HG03159 (cell line): Measurements from ENCODE around the gene MBOAT1.

Source experiments
- ATAC-seq: cut with Tn5 transposase; IDR thresholded peaks from one replicate; pipeline ENCODE4 v1.9.1; 2021; ENCODE audit warnings: mild to moderate bottlenecking, moderate library complexity; ENCODE audit not compliant: unreplicated experiment

MBOAT1 gene

DNA sequence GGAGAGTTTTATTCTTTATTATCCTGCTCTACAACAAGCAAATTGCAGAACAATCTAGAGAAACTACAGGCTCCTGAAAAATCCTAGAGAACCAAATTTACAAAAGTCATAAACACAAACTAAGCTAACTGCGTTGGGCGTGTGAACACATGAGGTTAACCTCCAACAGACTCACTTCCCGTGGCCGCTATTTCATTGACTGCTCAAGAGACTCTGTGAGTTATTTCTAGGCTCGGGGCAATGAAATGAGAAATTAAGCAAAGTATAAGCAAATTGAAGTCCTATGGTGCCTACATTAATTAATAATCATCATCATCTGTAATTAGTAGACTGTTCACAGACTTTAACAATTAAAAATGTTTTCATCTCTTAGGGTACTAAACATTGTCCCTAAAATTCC lies 100.0 kb downstream of the MBOAT1 start:
- no peak for ATAC-seq

DNA sequence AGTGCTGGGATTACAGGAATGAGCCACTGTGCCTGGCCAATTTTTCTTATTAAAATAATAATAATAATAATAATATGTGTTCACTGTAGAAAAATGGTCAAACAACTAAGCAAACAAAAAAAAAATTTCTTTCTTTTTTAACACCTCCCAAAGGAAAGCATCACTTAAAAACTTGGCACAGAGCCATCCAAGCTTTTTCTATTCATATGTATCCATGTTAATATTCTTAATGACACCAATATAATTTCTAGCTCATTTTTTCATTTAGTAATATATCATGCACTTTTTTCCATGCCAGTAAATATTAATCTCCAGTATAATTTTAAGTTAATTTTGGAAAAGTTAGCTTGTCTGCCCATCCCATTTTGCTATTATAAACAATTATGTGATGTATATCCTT lies 101.8 kb downstream of the MBOAT1 start:
- no peak for ATAC-seq

DNA sequence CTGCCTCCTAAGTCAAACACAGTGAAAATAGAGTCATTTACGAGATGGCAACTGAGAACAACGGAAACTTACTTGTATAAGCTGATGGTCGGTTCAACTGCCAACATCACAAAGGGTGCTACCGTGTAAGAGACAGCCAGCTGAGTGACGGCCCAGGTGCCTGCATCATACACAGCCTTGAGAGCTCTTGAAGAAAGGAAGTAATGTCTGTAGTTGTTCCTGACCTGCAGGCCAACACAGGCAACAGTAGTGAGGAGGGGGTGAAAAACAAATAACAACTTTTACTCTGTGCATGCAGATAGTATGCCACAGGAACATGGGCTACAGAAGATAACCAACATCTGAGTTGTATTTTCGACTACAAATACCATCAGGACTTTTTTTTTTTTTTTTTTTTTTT lies 102.7 kb downstream of the MBOAT1 start:
- no peak for ATAC-seq

DNA sequence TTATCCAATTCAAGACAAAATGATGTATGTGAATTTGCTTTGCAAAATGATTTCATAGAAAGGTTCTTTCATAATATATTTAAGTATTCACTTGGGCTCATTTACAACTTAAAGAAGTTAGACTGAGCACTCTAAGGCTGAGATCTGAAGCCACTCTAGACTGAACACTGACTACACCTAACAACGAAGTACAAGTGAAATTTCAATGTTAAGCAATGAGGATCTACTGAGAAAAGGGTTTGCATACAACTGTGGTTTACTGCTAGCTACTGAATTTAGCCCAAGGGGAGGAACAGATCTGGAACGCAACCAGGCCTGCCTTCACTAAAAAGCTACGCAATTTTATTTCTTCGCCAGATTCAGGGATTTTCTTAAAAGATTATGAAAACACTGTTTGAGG lies 106.4 kb downstream of the MBOAT1 start:
- no peak for ATAC-seq

DNA sequence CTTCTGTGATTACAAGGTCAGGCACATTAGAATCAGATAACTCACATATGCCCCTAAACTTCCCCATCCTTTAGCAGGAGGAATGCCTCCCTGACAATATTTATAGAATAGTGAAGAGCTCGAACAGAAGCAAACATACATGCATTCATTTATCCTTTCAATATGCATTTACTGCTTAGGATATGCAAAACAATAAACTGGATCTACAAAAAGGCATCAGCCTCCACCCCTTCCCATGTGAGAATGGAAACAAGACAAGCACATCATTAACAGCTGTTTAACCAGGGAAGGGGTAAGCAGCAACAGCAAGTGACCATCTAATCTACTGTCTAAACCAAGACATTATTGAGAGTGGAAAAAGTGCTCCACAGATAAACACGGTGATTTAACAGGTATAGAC lies 107.6 kb downstream of the MBOAT1 start:
- no peak for ATAC-seq

DNA sequence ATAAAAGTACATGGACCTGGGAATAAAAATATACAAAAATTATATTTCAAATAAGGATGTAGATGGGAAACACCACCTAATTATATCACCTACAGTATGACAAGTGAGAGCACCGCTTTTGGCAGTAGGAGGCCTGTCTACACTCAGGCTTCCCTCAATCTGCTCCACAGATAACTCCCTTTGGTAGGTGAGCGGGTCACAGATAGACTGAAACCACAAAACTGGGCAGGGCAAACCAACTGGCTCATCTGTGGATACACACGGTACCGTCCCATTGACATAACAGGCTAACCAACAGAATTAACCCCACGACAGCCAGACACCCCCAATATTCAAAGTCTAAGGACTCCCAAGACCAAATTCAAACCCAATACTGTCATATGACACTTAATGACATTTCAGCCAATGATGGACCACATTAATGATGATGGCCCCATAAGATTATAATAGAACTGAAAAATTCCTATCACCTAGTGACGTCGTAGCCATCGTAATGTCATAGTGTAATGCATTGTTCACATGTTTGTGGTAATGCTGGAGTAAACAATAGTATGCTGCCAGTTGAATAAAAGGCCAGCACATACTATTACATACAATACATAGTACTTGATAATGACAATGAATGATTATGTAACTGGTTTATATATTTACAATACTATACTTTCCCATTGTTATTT lies 109.7 kb downstream of the MBOAT1 start:
- no peak for ATAC-seq

DNA sequence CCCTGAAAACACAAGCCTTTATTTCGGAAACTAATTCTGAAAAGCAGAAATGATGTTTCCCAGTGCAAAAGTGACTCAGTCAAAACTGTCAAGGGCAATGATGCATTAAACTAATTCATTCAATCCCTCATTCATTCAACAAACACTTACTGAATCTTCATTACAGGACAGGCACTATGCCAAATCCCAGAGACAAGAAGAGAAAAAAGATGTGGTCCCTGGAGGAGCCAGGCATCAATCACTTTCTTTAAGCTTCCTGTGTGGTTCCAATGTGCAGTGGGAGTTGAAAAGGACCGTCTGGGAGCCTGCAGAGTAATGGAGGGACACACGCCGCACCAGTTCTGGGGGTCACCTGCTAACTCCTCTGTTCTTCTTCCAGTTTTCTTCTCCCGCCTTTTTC lies 113.1 kb downstream of the MBOAT1 start:
- ATAC-seq: no peak

DNA sequence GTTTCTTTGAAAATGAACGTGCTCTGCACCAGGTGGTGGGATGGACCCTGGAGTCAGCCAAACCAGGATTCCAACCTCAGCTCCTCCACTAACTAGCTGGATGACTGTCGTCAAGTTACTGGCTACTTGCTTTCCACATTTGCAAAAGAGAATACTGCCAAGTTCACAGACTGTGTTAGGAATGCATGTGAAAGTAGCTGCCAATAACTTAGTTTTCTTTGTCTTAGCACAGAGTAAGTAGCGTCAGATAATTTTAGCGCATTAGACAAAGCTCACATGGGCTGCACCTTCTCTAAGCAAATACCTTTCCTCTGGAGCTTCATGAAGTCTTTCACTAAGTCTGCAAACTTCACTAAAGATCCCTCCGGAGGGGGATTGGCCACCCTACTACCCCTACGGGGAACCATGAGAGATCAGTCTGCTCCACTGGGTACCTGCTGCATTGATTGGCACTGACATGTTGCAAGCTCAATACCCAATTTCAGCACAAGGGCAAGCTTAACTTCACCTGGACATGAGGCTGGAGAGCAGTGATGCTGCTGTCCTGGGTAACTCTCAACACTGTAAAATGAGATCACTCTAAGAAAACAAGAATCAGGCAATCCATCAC lies 113.9 kb downstream of the MBOAT1 start:
- no peak for ATAC-seq

DNA sequence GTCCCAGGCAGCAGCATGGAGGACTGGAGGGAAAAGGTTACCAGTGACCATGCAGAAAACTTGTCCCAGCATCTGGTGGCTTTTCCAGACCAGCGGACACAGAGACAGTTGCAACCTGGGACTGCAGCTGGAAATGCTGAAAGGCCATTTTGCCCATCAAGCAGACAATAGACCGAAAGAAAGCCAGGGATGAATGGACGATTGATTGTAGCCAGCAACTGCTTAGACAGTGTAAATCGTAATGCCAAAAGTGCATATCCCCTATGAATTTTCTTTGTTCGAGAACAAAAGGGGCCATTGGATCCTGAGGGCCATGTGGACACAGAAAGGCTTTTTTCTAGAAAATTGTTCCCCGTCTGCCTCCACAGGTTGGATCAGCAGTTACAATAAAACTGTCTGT lies 115.7 kb downstream of the MBOAT1 start:
- no peak for ATAC-seq

DNA sequence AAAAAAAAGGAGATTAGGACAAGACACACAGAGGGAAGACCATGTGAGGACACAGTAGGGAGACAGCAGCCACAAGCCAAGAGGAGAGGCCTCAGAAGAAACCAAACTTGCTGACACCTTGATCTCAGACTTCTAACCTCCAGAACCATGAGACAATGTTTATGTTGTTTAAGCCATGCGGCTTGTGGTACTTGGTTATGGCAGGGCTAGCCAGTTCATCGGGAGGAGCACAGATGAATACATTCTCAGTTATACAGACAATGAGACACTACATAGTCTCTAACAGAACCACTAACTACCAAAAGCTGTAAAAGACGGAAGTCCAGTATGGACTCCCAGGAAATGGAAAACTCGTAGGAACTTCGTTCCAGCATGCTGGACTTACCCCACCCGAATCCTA lies 116.8 kb downstream of the MBOAT1 start:
- ATAC-seq: no peak

DNA sequence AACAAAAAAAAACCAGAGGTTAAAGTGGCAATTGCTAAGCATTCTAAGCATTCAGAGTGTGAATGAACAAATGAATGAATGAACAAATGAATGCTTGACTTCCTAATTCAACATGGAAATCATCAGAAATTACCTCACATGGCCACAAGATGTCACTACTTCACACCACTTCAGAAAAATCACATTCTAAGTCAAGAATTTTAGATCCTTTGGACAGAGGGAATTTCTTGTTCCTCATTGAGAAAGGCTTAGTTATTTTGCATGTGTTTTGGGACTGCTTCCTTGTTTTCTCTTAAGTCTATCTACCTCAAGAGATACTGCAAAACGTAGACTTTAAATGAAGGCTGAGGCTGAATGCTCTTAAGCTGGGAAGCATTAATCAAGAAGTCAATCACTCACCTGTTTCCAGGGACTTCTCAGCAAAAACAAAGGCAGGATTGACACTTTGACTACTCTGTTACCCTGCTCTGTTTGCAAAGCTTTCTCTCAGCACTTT lies 120.2 kb downstream of the MBOAT1 start:
- peak; percentile 79 for ATAC-seq

DNA sequence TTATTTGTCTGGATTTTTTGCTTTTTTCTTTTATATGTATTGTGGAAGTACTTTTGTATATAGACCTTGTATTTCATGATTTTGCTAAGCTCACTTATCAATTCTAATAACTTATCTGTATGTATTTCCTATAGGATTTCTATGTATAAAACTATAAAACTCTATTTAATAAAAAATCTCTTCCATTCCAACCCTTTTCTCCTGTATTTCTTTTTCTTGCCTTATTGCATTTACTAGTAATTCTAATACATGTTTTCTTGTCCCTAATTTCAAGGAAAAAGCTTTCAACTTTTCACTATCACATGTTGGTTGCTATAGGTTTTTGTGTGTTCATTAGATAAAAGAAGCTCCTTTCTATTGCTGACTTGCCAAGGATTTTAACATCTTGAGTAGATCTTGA lies 125.3 kb downstream of the MBOAT1 start:
- ATAC-seq: no peak

DNA sequence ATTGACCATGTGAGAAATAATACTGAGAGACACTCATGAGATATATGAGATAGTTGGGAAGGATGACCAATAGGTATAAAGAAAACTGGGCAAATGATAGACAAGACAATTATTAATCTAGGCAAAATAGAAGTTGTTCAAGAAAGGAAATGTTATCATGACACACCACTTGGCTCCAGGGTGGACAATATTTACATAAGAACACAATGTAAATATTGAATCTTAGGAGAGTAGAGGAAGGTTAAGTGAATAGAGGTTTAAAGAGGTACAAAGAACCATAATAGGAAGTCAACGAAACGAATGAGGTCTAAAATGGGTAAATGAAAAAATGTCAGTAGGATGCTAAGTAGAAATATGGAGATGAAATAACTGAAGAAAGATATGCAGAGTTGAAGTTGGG lies 126.5 kb downstream of the MBOAT1 start:
- no peak for ATAC-seq

DNA sequence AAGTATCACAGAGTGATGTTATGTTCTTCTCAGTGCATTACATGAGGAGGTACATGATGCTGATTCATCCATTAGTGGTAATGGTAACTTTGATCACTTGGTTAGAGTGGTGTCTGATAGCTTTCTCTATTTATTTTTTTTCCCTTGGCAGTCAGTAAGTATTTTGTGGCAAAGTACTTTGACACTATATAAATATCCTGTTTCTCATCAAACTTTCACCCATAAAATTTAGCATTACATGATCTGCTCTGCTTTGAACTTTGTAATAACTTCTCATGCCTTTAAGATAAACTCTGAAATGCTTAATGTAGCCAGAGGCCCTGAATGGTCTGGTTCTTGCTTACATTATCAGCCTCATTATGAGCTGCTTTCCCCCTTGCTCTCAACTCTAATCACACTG lies 127.9 kb downstream of the MBOAT1 start:
- ATAC-seq: no peak

DNA sequence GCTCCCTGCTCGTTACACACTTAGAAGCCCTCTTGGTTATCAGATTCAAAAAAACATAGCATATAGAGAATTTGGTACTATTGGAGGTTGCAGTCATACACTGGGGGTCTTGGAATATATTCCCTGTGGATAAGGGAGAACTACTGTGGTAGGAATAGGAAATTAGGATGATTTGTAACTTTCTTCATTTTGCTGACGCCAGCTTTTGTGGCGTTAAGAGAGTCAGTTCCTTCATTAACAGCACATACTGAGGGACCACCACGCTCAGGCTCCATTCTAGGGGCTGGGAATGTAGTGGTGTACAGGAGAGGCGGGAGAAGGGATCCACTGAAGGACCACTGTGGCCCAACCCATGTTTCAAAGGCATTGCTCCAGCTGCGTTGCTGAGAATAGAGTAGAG lies 140.3 kb downstream of the MBOAT1 start:
- ATAC-seq: no peak

DNA sequence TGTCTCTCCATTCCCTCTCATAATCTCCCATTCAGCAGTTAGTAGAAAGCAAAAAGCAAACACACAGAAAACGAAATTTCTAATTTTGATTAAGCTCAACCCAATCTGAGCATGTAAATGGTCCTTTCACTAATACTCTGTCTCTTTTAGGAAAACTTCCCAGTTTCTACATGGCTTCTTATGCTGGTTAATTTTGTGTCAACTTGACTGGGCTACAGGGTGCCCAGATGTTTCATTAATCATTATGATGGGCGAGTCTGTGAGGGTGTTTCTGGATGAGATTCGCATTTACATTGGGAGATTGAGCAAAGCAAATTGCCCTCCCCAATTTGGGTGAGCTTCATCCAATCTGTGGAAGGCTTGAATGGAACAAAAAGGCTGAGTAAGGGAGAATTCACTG lies 142.2 kb downstream of the MBOAT1 start:
- ATAC-seq: no peak

DNA sequence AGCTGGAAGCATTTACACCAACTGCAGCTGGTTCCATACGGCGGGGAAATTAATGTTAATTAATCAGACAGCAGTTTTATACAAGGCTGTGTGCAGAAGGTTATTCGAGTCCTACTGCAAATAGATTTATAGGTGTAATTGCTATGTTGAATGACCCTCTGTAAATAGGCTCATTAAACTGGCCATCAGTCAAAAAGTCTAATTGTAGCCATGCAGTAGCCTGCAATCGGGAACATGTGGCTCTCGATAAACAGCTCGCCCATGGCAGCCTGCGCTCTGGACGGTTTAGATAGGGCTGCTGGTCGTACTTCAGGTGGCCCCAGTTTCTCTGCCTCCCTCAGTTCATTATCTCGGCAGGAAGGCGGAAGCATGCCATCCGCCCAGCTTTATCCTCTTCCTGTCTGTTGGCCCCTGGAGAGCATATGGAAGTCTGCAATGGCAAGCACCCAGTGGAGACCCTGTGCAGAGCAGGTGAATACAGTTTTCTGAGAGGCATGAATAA lies 143.2 kb downstream of the MBOAT1 start:
- no peak for ATAC-seq

DNA sequence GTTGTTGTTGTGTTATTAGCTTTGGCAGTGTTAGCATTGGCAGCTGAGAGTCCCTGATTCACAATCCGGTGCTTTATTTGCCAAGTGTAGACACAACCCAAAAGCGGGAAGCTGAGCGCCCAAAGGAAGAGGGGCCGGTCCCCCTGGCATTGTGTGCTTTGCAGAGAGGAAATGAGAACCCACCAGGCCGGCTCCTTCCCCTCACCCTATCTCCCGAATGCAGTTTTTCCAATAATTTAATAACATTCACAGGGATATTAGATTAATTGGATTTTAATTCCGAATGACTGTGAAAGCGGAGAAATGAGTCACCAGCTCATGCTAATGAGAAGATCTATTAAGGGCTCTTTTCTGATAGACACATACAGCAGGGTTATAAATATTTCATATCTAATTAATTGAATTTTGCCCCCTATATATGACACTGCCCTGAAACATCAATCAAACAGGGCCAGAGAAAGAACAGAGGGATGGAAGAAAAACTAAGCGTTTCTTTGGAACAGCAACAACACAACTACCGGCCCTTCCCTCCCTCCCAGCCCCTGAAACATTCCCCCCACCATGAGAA lies 143.8 kb downstream of the MBOAT1 start:
- ATAC-seq: no peak

DNA sequence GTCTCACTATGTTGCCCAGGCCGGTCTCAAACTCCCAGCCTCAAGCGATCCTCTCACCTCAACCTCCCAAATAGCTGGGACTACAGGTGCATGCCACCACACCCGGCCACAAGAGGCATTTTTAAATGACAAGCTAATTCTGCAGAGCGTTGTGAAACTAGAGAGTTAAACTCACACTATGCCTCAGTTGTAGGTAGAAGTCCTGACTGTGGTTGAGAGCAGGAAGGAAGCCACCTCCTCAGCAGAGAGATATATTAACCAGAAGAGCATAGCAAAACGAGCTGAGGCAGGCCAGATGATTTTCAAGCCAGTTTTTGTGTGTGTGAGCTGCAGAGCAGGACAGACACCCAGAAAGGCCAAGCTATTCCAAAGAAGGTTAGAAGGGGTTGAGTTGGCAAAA lies 150.3 kb downstream of the MBOAT1 start:
- no peak for ATAC-seq

DNA sequence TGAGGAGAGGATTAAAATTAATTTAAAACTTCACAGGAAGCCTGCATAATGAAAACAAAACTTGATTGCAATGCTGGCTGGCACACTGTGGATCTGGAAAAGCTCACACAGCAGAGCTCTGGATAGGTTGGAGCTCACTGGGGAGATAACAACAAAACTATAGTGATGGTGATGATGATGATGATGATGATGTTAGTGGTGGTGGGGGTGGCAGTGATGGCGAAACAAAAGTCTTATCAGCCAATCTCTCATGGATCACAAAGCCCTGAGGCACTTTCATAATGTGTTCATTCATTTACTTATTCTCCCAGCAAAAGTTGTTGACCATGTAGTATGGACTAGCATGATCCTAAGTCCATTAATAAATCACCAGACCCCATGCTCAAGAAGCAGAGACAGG lies 152.0 kb downstream of the MBOAT1 start:
- no peak for ATAC-seq

DNA sequence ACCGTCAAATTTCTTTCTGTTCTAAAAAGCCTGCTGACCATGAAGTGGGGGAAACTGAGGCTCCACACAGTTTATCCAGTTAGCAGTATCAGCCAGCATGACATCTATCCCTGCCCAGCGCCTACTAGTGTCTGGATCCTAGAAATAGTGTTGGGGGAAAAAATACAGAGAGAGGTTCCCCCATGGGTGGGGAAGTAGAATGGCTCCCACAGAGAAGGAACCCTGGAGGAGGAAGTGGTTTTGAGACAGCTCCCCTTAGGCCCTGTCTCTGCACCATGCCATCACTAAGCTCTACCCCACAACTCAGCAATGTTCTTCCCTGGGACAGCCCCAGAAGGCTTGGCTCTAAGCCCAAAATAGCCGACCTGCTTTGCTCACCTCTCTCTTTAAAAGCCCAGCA lies 153.4 kb downstream of the MBOAT1 start:
- ATAC-seq: no peak

DNA sequence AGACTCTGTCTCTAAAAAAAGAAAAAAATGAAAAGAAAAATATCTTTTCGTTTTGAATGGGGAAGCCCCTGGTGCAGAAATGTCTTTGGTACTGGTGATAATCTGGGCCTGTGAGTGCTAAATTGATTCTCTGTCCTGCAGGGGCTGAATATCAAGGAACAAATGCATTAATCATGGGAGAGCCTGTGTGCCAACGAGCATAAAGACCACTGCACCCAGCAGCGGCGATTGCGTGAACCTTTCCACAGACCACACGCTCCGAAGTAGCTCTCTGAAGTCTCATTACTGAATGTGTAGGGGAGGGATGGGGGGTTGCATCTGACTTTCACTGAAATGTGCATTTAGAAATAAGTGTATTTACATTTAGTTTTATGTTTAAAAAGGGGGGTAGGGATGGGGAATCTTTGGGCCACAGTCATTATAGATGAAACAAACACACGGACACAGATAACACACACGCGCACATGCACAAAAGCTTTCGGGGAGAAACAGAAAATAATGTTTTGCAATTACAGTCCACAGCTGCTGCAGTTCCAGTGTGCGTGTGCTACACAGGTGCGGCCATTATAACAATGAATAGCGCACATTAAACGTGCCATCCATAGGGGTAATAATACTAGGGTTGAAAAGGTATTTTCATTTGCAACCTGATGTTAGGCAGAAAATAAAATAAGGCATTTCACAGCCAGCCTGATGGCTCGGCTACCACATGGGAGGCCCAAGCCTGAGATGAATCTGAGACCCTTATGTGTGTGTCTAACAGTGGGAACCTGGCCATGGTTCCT lies 154.0 kb downstream of the MBOAT1 start:
- no peak for ATAC-seq
